Spleen (tissue), 7 donors: ENCODE measurements around the gene GPR75.

ENCODE experiments used
- POLR2A ChIP-seq, 3 donors: fragments of 450-650 bp; IDR thresholded peaks; one replicate each; pipeline ENCODE4 v1.5.1; 2017; ENCODE audit warnings: antibody characterized with exemption in 3 of 3, mild to moderate bottlenecking in 1 of 3
- TF ChIP-seq, protein P1 (sequence below), 11 experiments: fragments of 200-600 bp in 7 of 11; fragments of 450-650 bp in 4 of 11; sonication (generic) in 4 of 11; IDR thresholded peaks in 8 of 11; conservative IDR thresholded peaks in 3 of 11; 1 replicate in 7 of 11; 2 replicates in 4 of 11; pipeline versions ENCODE4 v1.4.0 to v1.8.0; 2016 to 2021; ENCODE audit warnings: antibody characterized with exemption in 11 of 11, inconsistent platforms in 4 of 11, mild to moderate bottlenecking in 1 of 11
- donor health status: DM: no; HTN: no; CAD: no; lungs with moderate emphysema.
- donor health status: DM: no; HTN: no; CAD: no.
- donor health status: DM: no; HTN: no; CAD: no.

DNA sequence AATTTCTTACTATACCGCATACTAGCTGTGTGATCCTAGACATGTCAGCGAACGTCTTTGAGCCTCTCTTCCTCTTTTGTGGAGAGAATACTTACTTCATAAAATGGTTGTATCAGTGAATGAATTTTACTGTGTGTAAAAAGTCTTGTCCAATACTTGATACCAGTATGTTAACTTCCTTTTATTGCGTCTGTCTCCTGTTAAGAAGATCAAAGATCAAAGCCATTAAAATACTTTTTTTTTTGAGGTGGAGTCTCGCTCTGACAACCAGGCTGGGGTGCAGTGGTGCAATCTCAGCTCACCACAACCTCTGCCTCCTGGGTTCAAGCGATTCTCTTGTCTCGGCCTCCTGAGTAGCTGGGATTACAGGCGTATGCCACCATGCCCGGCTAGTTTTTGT, 39.7 kb downstream of the GPR75 start:
- TF ChIP-seq, protein P1, sequence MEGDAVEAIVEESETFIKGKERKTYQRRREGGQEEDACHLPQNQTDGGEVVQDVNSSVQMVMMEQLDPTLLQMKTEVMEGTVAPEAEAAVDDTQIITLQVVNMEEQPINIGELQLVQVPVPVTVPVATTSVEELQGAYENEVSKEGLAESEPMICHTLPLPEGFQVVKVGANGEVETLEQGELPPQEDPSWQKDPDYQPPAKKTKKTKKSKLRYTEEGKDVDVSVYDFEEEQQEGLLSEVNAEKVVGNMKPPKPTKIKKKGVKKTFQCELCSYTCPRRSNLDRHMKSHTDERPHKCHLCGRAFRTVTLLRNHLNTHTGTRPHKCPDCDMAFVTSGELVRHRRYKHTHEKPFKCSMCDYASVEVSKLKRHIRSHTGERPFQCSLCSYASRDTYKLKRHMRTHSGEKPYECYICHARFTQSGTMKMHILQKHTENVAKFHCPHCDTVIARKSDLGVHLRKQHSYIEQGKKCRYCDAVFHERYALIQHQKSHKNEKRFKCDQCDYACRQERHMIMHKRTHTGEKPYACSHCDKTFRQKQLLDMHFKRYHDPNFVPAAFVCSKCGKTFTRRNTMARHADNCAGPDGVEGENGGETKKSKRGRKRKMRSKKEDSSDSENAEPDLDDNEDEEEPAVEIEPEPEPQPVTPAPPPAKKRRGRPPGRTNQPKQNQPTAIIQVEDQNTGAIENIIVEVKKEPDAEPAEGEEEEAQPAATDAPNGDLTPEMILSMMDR (IDR thresholded peaks at IDR 0.05 in 8 of 11, conservative IDR thresholded peaks at IDR 0.05 in 3 of 11), result no peak
- no peak for TF ChIP-seq POLR2A (IDR thresholded peaks at IDR 0.05)
